HFFc6 (cell line): ENCODE results near the gene AGPAT1. TPM values are rescaled to one million over a fixed set of nuclear protein-coding genes. Genes with fewer than 3 reads are reported as not detected.

Source experiments
- DNase-seq: peaks from one replicate; pipeline ENCODE4 v3.0.0-alpha.2; 2018
- H3K27ac Mint-ChIP-seq: 2 replicates; pipeline ENCODE4 v1.8.0; 2020; ENCODE audit warnings: mild to moderate bottlenecking, mixed read lengths
- H3K27me3 Mint-ChIP-seq: 2 replicates; pipeline ENCODE4 v1.8.0; 2021; ENCODE audit warnings: mild to moderate bottlenecking, moderate library complexity, mixed read lengths; ENCODE audit not compliant: insufficient read depth
- H3K36me3 Mint-ChIP-seq: 2 replicates; pipeline ENCODE4 v1.8.0; 2021; ENCODE audit warnings: low read depth, mixed read lengths
- H3K4me1 Mint-ChIP-seq: 2 replicates; pipeline ENCODE4 v1.8.0; 2020; ENCODE audit warnings: low read depth, mixed read lengths
- H3K4me3 Mint-ChIP-seq: 2 replicates; pipeline ENCODE4 v1.8.0; 2020; ENCODE audit warnings: mild to moderate bottlenecking, moderate library complexity, mixed read lengths
- H3K9me3 Mint-ChIP-seq: 2 replicates; pipeline ENCODE4 v1.8.0; 2020; ENCODE audit warnings: mild to moderate bottlenecking, mixed read lengths
- total RNA-seq, 6 experiments: library from RNA; stranded (reverse); fragmentation: NEBNext Ultra II Directional; extraction: Animal tissue kit (Norgen Biotek cat#: 25700); gene quantifications; 2 replicates in 1 of 6; 3 replicates in 5 of 6; pipeline ENCODE4 v1.2.3, GENCODE V29; 2021
- TF ChIP-seq, protein P1 (sequence below): fragments of 200-600 bp; sonication (generic); IDR thresholded peaks from 2 replicates; pipeline ENCODE4 v1.5.0; 2021; ENCODE audit warnings: antibody characterized with exemption, mild to moderate bottlenecking

The AGPAT1 gene
- total RNA-seq, 6 experiments from 2014 or later, result 88.8 to 114 (median 104) TPM

DNA sequence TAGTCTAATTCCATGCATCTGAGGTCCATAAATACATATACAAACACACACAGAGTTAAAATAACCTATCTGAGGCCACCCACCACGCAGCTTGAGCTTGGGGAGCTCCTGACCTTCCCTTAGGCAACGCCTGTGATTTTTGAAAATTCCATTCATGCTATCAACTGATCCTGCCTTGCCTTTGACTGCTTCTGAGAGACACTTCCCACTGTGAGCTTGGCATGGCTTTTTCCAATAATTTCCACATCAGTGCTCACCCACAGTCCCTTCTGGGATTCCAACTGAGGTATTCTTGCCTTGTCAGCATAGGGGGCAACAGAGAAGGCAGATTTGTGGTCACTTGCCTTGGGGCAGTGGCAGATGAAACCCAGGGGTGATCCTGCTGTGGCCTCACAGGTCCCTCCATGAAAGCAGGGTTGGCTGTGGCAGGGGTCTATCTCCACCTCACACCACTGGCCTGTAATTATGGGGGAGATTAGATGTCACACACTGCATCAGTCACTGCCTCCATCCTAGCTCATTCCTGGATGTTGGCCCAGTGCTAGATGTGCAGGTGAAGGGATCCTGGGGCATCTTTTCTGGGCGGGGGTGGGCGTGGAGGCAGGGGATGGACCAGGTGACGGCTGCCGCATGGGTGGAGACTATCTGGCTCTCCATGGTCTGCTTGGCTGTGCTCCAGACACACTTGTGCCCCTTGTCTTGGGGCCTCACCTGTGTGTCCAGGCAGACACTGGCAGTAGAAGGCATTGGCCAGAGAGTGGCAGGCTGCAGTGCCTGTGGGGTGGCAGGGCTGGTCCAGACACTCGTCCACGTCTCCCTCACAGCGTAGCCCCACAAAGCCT is 27.8 kb upstream of the AGPAT1 start:
- TF ChIP-seq, protein P1, sequence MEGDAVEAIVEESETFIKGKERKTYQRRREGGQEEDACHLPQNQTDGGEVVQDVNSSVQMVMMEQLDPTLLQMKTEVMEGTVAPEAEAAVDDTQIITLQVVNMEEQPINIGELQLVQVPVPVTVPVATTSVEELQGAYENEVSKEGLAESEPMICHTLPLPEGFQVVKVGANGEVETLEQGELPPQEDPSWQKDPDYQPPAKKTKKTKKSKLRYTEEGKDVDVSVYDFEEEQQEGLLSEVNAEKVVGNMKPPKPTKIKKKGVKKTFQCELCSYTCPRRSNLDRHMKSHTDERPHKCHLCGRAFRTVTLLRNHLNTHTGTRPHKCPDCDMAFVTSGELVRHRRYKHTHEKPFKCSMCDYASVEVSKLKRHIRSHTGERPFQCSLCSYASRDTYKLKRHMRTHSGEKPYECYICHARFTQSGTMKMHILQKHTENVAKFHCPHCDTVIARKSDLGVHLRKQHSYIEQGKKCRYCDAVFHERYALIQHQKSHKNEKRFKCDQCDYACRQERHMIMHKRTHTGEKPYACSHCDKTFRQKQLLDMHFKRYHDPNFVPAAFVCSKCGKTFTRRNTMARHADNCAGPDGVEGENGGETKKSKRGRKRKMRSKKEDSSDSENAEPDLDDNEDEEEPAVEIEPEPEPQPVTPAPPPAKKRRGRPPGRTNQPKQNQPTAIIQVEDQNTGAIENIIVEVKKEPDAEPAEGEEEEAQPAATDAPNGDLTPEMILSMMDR, result no peak
- no peaks in the 10 kb centered on the region for H3K4me1 Mint-ChIP-seq
- peaks cover 5% of the 10 kb centered on the region for H3K9me3 Mint-ChIP-seq
- no peak overlapping the region for H3K27ac Mint-ChIP-seq
- DNase-seq, result no peak
- peaks cover 17% of the 10 kb centered on the region for H3K27me3 Mint-ChIP-seq
- no peaks in the 10 kb centered on the region; the same call in 1 of the 2 replicates for H3K36me3 Mint-ChIP-seq
- no peak overlapping the region for H3K4me3 Mint-ChIP-seq

DNA sequence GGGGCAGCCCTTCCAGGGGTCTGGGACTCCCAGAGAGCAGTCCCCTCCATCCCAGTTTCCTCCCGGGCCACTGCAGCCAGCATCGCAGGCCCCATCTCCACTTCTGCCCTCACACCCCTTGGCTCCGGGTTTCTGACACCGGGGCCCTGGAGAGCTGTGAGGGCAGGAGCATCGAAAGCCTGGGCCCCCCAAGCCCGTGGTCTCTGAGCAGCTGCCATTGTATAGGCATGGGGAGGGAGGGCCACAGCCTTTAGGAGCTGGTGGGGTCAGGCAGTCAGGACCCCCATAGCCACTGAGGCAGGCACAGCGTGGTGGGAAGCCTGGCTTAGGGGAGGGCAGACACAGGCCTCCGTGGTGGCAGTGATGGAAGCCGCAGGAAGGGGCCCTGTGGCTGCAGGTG is 26.3 kb upstream of the AGPAT1 start:
- Mint-ChIP-seq H3K4me1 (no peaks in the 10 kb centered on the region), H3K9me3 (peaks cover 5% of the 10 kb centered on the region), H3K27me3 (peaks cover 16% of the 10 kb centered on the region), H3K4me3 (no peak overlapping the region), H3K27ac (no peak overlapping the region), H3K36me3 (no peaks in the 10 kb centered on the region; the same call in 1 of the 2 replicates)
- no peak for DNase-seq
- TF ChIP-seq, protein P1, result no peak

DNA sequence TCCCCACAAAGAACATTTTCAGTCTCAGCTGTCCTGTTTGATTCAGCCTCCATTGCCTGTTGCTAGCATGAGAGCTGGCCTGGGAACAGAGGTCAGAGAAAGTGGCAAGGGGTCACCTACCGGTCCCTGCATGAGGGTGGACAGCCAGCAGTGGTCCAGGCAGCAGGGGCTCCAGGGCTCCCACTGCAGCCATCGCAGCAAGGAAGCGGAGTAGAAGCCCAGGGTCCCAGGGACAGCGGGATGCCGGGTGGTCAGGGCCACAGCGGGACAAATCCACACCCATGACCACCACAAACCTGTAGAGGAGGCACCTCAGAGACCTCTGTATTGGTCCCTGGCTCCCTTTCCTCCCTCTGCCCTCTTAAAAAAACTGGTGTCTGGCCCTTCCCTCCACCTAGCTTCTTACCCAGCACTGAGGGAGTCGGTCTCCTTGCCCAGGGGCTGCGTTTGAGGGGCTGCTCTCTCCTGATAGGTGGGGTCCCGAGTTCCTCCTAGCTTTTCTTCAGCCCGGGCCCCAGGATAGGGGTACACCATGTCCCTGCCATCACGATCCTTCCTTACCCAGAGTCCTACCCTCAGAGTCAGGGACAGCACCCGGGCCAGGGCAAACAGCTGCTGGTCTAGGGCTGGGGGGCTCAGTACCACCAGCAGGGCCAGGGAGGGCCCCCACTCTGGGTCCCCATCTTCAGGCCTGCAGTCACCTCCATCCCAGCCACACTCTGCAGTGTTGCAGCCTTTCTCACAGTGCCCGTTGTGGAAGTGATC is 25.0 kb upstream of the AGPAT1 start:
- no peak for DNase-seq
- TF ChIP-seq, protein P1, result no peak
- Mint-ChIP-seq H3K36me3 (no peaks in the 10 kb centered on the region), H3K4me1 (peaks cover 10% of the 10 kb centered on the region), H3K9me3 (no peaks in the 10 kb centered on the region), H3K4me3 (no peak overlapping the region), H3K27ac (no peak overlapping the region), H3K27me3 (peaks cover 16% of the 10 kb centered on the region)

DNA sequence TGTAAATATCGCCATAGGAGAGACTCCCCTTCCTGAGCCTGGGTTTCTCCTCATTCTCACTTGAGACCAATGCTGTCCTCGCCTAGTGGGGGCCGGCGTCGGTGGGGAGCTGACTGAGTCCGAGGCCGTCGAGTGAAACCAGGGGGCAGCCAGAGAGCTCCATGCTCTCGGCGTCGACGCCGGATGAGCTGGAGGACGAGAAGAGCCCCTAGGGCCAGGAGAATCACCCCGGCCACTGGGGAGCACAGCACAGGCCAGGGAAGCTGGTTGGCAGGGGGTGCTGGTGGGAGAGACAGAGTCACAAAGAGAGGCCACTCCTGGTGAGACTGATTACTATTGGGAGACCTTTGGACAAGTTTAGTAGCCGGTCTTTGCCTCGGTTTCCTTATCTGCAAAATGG is 23.0 kb upstream of the AGPAT1 start:
- no peak overlapping the region for H3K27ac Mint-ChIP-seq

DNA sequence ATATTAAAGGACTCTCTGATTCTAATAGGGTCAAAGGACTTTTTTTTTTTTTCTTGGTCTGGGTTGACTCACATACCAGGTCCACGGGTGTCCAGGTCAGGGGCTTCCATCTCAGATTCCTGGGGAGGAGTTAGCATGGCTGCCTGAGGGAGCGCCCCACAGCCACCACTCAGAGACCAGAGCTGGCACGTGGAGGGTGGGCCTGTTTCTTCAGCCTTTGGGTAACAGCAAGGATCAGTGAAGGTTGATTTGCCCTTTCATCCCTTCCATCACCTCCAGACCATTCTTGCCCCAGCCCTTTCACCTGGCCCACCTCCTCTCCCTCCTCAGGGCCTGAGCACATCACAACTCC is 22.4 kb upstream of the AGPAT1 start:
- Mint-ChIP-seq H3K4me3 (no peak overlapping the region), H3K4me1 (peaks cover 30% of the 10 kb centered on the region), H3K9me3 (no peaks in the 10 kb centered on the region), H3K27ac (no peak overlapping the region), H3K27me3 (peaks cover 11% of the 10 kb centered on the region), H3K36me3 (no peaks in the 10 kb centered on the region)
- TF ChIP-seq, protein P1, result no peak
- DNase-seq, result no peak

More for the DNA sequence above, 23.0 kb upstream of the AGPAT1 start:
- Mint-ChIP-seq H3K4me3 (no peak overlapping the region), H3K27me3 (peaks cover 14% of the 10 kb centered on the region), H3K4me1 (peaks cover 25% of the 10 kb centered on the region), H3K9me3 (no peaks in the 10 kb centered on the region), H3K36me3 (no peaks in the 10 kb centered on the region)
- TF ChIP-seq, protein P1, result no peak
- DNase-seq, result no peak
